ENCODE data around the gene GGNBP2. TPM values are rescaled to one million over a fixed set of nuclear protein-coding genes. Genes with fewer than 3 reads are reported as not detected.

Gene GGNBP2
- polyA plus RNA-seq, 3 donors: 22.3 to 89.5 (median 31.5) TPM

GRCh38 chr17:36625188-36625587 is 80.5 kb downstream of the GGNBP2 start:
- Histone ChIP-seq H3K4me2 (replicated peaks; ENCODE audit: extremely low read depth, low read length, poor library complexity, severe bottlenecking) (no peak overlapping the region), H3K9ac (ENCODE audit: insufficient read depth, low read length, poor library complexity, severe bottlenecking) (no peak overlapping the region), H3K36me3 (replicated peaks in 1 of 2; ENCODE audit: control insufficient read depth in 1 of 2, insufficient read depth in 2 of 2, low read length in 2 of 2) (no peaks in the 10 kb centered on the region), H3K4me3 (replicated peaks in 1 of 3; ENCODE audit: low read depth in 2 of 3, low read length in 3 of 3) (no peak overlapping the region), H2AFZ (ENCODE audit: insufficient read depth, low read depth, low read length, poor library complexity, severe bottlenecking) (no peak overlapping the region), H3K27ac (ENCODE audit: low read depth in 1 of 2, low read length in 2 of 2) (peak overlapping the region in 1 of 2 donors; percentile 7), H3K79me2 (ENCODE audit: insufficient read depth, low read length) (no peaks in the 10 kb centered on the region), H3K9me3 (replicated peaks in 1 of 2; ENCODE audit: control insufficient read depth in 1 of 2, insufficient read depth in 1 of 2, low read length in 2 of 2) (no peaks in the 10 kb centered on the region), H4K20me1 (ENCODE audit: insufficient read depth, low read length) (no peaks in the 10 kb centered on the region), H3K27me3 (ENCODE audit: control insufficient read depth in 2 of 2, insufficient read depth in 2 of 2, low read length in 2 of 2) (no peaks in the 10 kb centered on the region), H3K4me1 (ENCODE audit: control insufficient read depth in 1 of 2, insufficient read depth in 2 of 2, low read length in 2 of 2) (peaks cover 6 to 7% of the 10 kb centered on the region in 2 donors)
- WGBS (ENCODE audit: insufficient coverage): 76% methylated on average over 4 of the region's 7 CpGs
- no peaks in the 10 kb centered on the region for H3K36me3 Mint-ChIP-seq
- H3K4me1 Mint-ChIP-seq: peaks cover 5% of the 10 kb centered on the region
- H3K4me3 Mint-ChIP-seq: no peak overlapping the region
- H3K27ac Mint-ChIP-seq: peak overlapping the region in 3 of 7 donors; percentile 37 to 82 (median 64)
- H3K27me3 Mint-ChIP-seq (ENCODE audit: low read depth in 3 of 3): peaks cover 0 to 2% (median 0%) of the 10 kb centered on the region in 3 donors
- DNase-seq: no peak
- no peak for TF ChIP-seq CTCF (IDR thresholded peaks at IDR 0.05)
- H3K9me3 Mint-ChIP-seq: peaks cover 0 to 7% (median 0%) of the 10 kb centered on the region in 7 donors
- intact Hi-C loops (cut with micrococcal nuclease): loop anchor here (5.0 to 10.0 kb wide), 3 partner anchors 422 to 750 kb away; partner anchors contain the start of gene C17orf78 (in 2 of the 2)

DNA sequence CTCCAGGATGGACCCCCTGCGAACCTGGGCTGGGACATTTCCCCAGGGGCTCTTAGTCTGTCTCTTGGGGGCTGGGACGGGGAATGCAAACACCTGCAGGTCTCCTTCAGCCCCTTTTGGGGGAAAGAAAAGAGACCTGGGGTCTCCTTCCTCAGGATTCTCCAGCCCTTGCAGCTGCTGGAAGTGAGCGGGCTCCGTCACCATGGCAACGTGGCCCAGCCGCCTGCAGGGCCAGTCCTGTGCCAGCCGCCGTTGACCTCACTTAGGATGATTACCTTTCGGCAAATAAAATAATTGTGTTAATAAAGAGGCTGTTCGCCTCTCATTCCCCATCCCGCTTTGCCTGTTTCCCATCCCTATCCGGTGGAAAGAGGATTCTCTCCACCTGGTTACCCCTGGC is 82.4 kb downstream of the GGNBP2 start:
- H3K4me2 ChIP-seq (replicated peaks; ENCODE audit: extremely low read depth, low read length, poor library complexity, severe bottlenecking): no peak overlapping the region
- no peaks in the 10 kb centered on the region for H3K9me3 ChIP-seq (replicated peaks in 1 of 2; ENCODE audit: control insufficient read depth in 1 of 2, insufficient read depth in 1 of 2, low read length in 2 of 2)
- H3K27me3 ChIP-seq (ENCODE audit: control insufficient read depth in 2 of 2, insufficient read depth in 2 of 2, low read length in 2 of 2): no peaks in the 10 kb centered on the region
- intact Hi-C loops (cut with micrococcal nuclease): loop anchor here (5.0 to 10.0 kb wide), 3 partner anchors 420 to 748 kb away; partner anchors contain the start of gene C17orf78 (in 2 of the 2)
- Mint-ChIP-seq H3K9me3 (peaks cover 0 to 6% (median 0%) of the 10 kb centered on the region in 7 donors), H3K4me3 (no peak overlapping the region), H3K36me3 (no peaks in the 10 kb centered on the region), H3K27ac (no peak overlapping the region), H3K27me3 (ENCODE audit: low read depth in 3 of 3) (peaks cover 0 to 5% (median 0%) of the 10 kb centered on the region in 3 donors), H3K4me1 (peaks cover 5% of the 10 kb centered on the region)
- WGBS (ENCODE audit: insufficient coverage): no CpG with 5 or more reads among the region's 12 CpGs
- no peak overlapping the region for H3K27ac ChIP-seq (ENCODE audit: low read depth in 1 of 2, low read length in 2 of 2)
- no peak for DNase-seq
- H3K36me3 ChIP-seq (replicated peaks in 1 of 2; ENCODE audit: control insufficient read depth in 1 of 2, insufficient read depth in 2 of 2, low read length in 2 of 2): no peaks in the 10 kb centered on the region
- no peak for TF ChIP-seq CTCF (IDR thresholded peaks at IDR 0.05)
- H3K79me2 ChIP-seq (ENCODE audit: insufficient read depth, low read length): no peaks in the 10 kb centered on the region
- peaks cover 6 to 7% of the 10 kb centered on the region in 2 donors for H3K4me1 ChIP-seq (ENCODE audit: control insufficient read depth in 1 of 2, insufficient read depth in 2 of 2, low read length in 2 of 2)
- no peaks in the 10 kb centered on the region for H4K20me1 ChIP-seq (ENCODE audit: insufficient read depth, low read length)
- no peak overlapping the region for H3K9ac ChIP-seq (ENCODE audit: insufficient read depth, low read length, poor library complexity, severe bottlenecking)
- H3K4me3 ChIP-seq (replicated peaks in 1 of 3; ENCODE audit: low read depth in 2 of 3, low read length in 3 of 3): no peak overlapping the region
- H2AFZ ChIP-seq (ENCODE audit: insufficient read depth, low read depth, low read length, poor library complexity, severe bottlenecking): no peak overlapping the region

Measured in CD14-positive monocyte (primary cell).